Measurements from ENCODE around the gene ITPR1.

Gene ITPR1

GRCh38 chr3:4816306-4816705 lies 323.2 kb downstream of the ITPR1 start:
- H3K4me3 ChIP-seq (ENCODE audit: low read length): no peak overlapping the region
- peaks cover 20% of the 10 kb centered on the region for H3K9me3 ChIP-seq (ENCODE audit: control insufficient read depth, low read length)
- H3K27me3 ChIP-seq (replicated peaks; ENCODE audit: control insufficient read depth, insufficient read depth, low read length): peaks cover 5% of the 10 kb centered on the region
- peaks cover 15% of the 10 kb centered on the region for H3K36me3 ChIP-seq (ENCODE audit: control insufficient read depth, insufficient read depth, low read length, severe bottlenecking)
- H3K9ac ChIP-seq (ENCODE audit: low read length): no peak overlapping the region
- DNase-seq (ENCODE audit: low read depth): no peak
- no peaks in the 10 kb centered on the region for H3K4me1 ChIP-seq (ENCODE audit: control insufficient read depth, insufficient read depth, low read length)

DNA sequence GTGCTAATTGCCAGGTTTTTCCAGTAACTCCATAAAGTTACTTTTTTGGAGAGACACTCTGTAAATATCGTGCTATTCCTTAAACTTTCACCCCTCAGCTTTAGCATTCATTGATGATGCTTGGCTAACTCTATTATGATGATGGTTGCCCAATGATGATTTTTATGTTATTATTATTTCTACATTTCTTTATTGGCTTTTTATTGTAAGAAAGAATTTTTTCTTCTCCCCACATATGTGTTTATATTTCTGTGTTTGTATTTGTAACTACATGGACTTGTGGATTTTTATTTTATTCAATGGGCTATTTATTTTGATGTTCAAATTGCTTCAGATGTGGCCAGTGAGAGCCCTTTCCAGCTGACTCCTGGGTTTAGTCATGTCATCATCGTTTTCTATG lies 323.6 kb downstream of the ITPR1 start:
- Histone ChIP-seq H3K9me3 (ENCODE audit: control insufficient read depth, low read length) (peaks cover 20% of the 10 kb centered on the region), H3K9ac (ENCODE audit: low read length) (no peak overlapping the region), H3K36me3 (ENCODE audit: control insufficient read depth, insufficient read depth, low read length, severe bottlenecking) (peaks cover 15% of the 10 kb centered on the region), H3K4me3 (ENCODE audit: low read length) (no peak overlapping the region), H3K4me1 (ENCODE audit: control insufficient read depth, insufficient read depth, low read length) (no peaks in the 10 kb centered on the region), H3K27me3 (replicated peaks; ENCODE audit: control insufficient read depth, insufficient read depth, low read length) (peaks cover 5% of the 10 kb centered on the region)
- DNase-seq (ENCODE audit: low read depth): no peak

DNA sequence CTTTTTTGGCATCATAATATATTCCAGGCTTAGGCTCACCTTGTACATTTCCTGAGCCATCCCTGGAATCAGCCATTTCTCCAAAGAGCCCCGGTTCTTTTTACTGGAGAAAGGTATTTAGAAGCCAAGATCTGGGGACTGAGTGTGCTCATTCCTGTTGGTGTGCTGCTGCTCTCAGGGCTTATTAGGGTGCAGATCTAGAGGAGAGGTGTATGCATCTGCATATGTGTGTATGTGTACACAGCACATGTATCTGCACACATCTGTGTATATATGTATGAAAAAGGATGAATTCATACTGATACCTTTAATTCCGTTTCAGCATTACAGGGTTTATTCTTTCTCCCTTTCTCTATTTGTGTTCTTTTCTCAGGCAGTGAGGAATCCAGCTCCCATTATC lies 324.0 kb downstream of the ITPR1 start:
- no peak for DNase-seq (ENCODE audit: low read depth)
- Histone ChIP-seq H3K9ac (ENCODE audit: low read length) (no peak overlapping the region), H3K9me3 (ENCODE audit: control insufficient read depth, low read length) (peaks cover 20% of the 10 kb centered on the region), H3K4me3 (ENCODE audit: low read length) (no peak overlapping the region), H3K4me1 (ENCODE audit: control insufficient read depth, insufficient read depth, low read length) (no peaks in the 10 kb centered on the region), H3K27me3 (replicated peaks; ENCODE audit: control insufficient read depth, insufficient read depth, low read length) (peaks cover 5% of the 10 kb centered on the region), H3K36me3 (ENCODE audit: control insufficient read depth, insufficient read depth, low read length, severe bottlenecking) (peaks cover 15% of the 10 kb centered on the region)

DNA sequence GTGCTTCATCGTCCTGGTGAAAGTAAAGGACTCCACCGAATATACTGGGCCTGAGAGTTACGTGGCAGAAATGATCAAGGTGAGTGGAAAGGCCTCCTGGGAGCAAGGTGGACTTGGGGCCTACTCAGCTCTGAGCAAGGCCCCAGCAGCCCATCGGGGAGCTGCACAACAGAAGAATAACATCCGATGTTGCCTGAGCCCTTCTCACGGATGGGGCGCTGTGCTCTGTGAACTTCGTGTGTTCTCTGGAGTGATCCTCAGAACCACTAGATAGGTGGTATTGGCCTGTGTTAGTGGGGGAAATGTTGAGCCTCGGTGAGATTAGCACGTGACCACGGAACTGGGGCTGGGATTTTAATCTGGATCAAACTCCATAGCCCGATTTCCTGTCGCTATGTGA lies 325.0 kb downstream of the ITPR1 start:
- Histone ChIP-seq H3K27me3 (replicated peaks; ENCODE audit: control insufficient read depth, insufficient read depth, low read length) (peaks cover 5% of the 10 kb centered on the region), H3K4me3 (ENCODE audit: low read length) (no peak overlapping the region), H3K36me3 (ENCODE audit: control insufficient read depth, insufficient read depth, low read length, severe bottlenecking) (peaks cover 15% of the 10 kb centered on the region), H3K9me3 (ENCODE audit: control insufficient read depth, low read length) (peaks cover 20% of the 10 kb centered on the region), H3K4me1 (ENCODE audit: control insufficient read depth, insufficient read depth, low read length) (no peaks in the 10 kb centered on the region), H3K9ac (ENCODE audit: low read length) (no peak overlapping the region)
- DNase-seq (ENCODE audit: low read depth): no peak

- no peak for DNase-seq (ENCODE audit: low read depth)
- peaks cover 12% of the 10 kb centered on the region for H3K36me3 ChIP-seq (ENCODE audit: control insufficient read depth, insufficient read depth, low read length, severe bottlenecking)
- H3K4me3 ChIP-seq (ENCODE audit: low read length): no peak overlapping the region
- peaks cover 20% of the 10 kb centered on the region for H3K9me3 ChIP-seq (ENCODE audit: control insufficient read depth, low read length)
- H3K9ac ChIP-seq (ENCODE audit: low read length): no peak overlapping the region
- H3K27me3 ChIP-seq (replicated peaks; ENCODE audit: control insufficient read depth, insufficient read depth, low read length): peaks cover 5% of the 10 kb centered on the region
- H3K4me1 ChIP-seq (ENCODE audit: control insufficient read depth, insufficient read depth, low read length): no peaks in the 10 kb centered on the region
Observed at GRCh38 chr3:4818986-4819693, 326.0 kb downstream of the ITPR1 start.

GRCh38 chr3:4819746-4820145 lies 326.6 kb downstream of the ITPR1 start:
- H3K4me3 ChIP-seq (ENCODE audit: low read length): no peak overlapping the region
- H3K27me3 ChIP-seq (replicated peaks; ENCODE audit: control insufficient read depth, insufficient read depth, low read length): peaks cover 5% of the 10 kb centered on the region
- no peak overlapping the region for H3K9ac ChIP-seq (ENCODE audit: low read length)
- no peak for DNase-seq (ENCODE audit: low read depth)
- H3K36me3 ChIP-seq (ENCODE audit: control insufficient read depth, insufficient read depth, low read length, severe bottlenecking): peaks cover 12% of the 10 kb centered on the region
- peaks cover 2% of the 10 kb centered on the region for H3K4me1 ChIP-seq (ENCODE audit: control insufficient read depth, insufficient read depth, low read length)
- peaks cover 20% of the 10 kb centered on the region for H3K9me3 ChIP-seq (ENCODE audit: control insufficient read depth, low read length)

GRCh38 chr3:4820296-4821121 lies 327.4 kb downstream of the ITPR1 start:
- no peak overlapping the region for H3K9ac ChIP-seq (ENCODE audit: low read length)
- DNase-seq (ENCODE audit: low read depth): no peak
- peaks cover 20% of the 10 kb centered on the region for H3K9me3 ChIP-seq (ENCODE audit: control insufficient read depth, low read length)
- H3K4me3 ChIP-seq (ENCODE audit: low read length): no peak overlapping the region
- H3K27me3 ChIP-seq (replicated peaks; ENCODE audit: control insufficient read depth, insufficient read depth, low read length): peaks cover 5% of the 10 kb centered on the region
- H3K36me3 ChIP-seq (ENCODE audit: control insufficient read depth, insufficient read depth, low read length, severe bottlenecking): peaks cover 12% of the 10 kb centered on the region
- H3K4me1 ChIP-seq (ENCODE audit: control insufficient read depth, insufficient read depth, low read length): peaks cover 9% of the 10 kb centered on the region

DNA sequence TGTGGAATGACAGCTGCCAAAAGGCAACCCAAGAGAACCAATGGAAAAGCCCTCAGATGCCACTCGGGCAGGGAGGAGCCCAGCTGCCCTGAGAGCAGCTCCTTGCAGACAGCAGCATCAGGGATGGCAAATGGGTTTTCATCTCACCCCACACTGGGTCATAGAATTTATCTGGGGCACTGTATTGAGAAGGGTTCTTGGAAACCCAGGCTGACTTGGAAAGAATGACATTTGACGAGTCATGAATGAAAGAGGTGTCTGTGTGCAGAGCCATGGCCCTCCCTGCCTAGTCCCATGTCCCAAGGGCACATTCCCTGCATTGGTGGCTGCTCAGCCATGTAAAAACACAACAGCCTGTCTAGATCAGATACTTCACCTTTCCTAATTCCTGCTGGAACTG lies 328.2 kb downstream of the ITPR1 start:
- Histone ChIP-seq H3K4me3 (ENCODE audit: low read length) (no peak overlapping the region), H3K27me3 (replicated peaks; ENCODE audit: control insufficient read depth, insufficient read depth, low read length) (peaks cover 5% of the 10 kb centered on the region), H3K9ac (ENCODE audit: low read length) (no peak overlapping the region), H3K36me3 (ENCODE audit: control insufficient read depth, insufficient read depth, low read length, severe bottlenecking) (peaks cover 12% of the 10 kb centered on the region), H3K9me3 (ENCODE audit: control insufficient read depth, low read length) (peaks cover 17% of the 10 kb centered on the region), H3K4me1 (ENCODE audit: control insufficient read depth, insufficient read depth, low read length) (peaks cover 16% of the 10 kb centered on the region)
- DNase-seq (ENCODE audit: low read depth): no peak

- Histone ChIP-seq H3K4me3 (ENCODE audit: low read length) (no peak overlapping the region), H3K9ac (ENCODE audit: low read length) (no peak overlapping the region), H3K9me3 (ENCODE audit: control insufficient read depth, low read length) (peaks cover 11% of the 10 kb centered on the region), H3K36me3 (ENCODE audit: control insufficient read depth, insufficient read depth, low read length, severe bottlenecking) (peaks cover 12% of the 10 kb centered on the region), H3K27me3 (replicated peaks; ENCODE audit: control insufficient read depth, insufficient read depth, low read length) (peaks cover 5% of the 10 kb centered on the region), H3K4me1 (ENCODE audit: control insufficient read depth, insufficient read depth, low read length) (peaks cover 23% of the 10 kb centered on the region)
- DNase-seq (ENCODE audit: low read depth): no peak
Observed at GRCh38 chr3:4821975-4822374, 328.8 kb downstream of the ITPR1 start.

- no peak overlapping the region for H3K4me3 ChIP-seq (ENCODE audit: low read length)
- no peak overlapping the region for H3K9ac ChIP-seq (ENCODE audit: low read length)
- H3K9me3 ChIP-seq (ENCODE audit: control insufficient read depth, low read length): peaks cover 5% of the 10 kb centered on the region
- H3K36me3 ChIP-seq (ENCODE audit: control insufficient read depth, insufficient read depth, low read length, severe bottlenecking): peaks cover 9% of the 10 kb centered on the region
- H3K4me1 ChIP-seq (ENCODE audit: control insufficient read depth, insufficient read depth, low read length): peaks cover 29% of the 10 kb centered on the region
- DNase-seq (ENCODE audit: low read depth): no peak
- H3K27me3 ChIP-seq (replicated peaks; ENCODE audit: control insufficient read depth, insufficient read depth, low read length): peaks cover 5% of the 10 kb centered on the region
Observed at GRCh38 chr3:4822568-4822967, 329.4 kb downstream of the ITPR1 start.

GRCh38 chr3:4823385-4823784 lies 330.2 kb downstream of the ITPR1 start:
- Histone ChIP-seq H3K36me3 (ENCODE audit: control insufficient read depth, insufficient read depth, low read length, severe bottlenecking) (peaks cover 2% of the 10 kb centered on the region), H3K4me1 (ENCODE audit: control insufficient read depth, insufficient read depth, low read length) (peaks cover 37% of the 10 kb centered on the region), H3K27me3 (replicated peaks; ENCODE audit: control insufficient read depth, insufficient read depth, low read length) (peaks cover 5% of the 10 kb centered on the region), H3K4me3 (ENCODE audit: low read length) (no peak overlapping the region), H3K9me3 (ENCODE audit: control insufficient read depth, low read length) (no peaks in the 10 kb centered on the region), H3K9ac (ENCODE audit: low read length) (no peak overlapping the region)
- DNase-seq (ENCODE audit: low read depth): no peak

Data from adipocyte (in vitro differentiated cells).